DMS 273 treated with DMSO at 0.1 percent for 48 hours (cell line): ENCODE data around the gene CFAP58.

ENCODE experiments used
- DNase-seq: peaks from one replicate; lab custom pipeline; 2025; lab: John Stamatoyannopoulos, UW

CFAP58 gene

GRCh38 chr10:104486803-104487202, 133.2 kb downstream of the CFAP58 start:
- DNase-seq: no peak

DNA sequence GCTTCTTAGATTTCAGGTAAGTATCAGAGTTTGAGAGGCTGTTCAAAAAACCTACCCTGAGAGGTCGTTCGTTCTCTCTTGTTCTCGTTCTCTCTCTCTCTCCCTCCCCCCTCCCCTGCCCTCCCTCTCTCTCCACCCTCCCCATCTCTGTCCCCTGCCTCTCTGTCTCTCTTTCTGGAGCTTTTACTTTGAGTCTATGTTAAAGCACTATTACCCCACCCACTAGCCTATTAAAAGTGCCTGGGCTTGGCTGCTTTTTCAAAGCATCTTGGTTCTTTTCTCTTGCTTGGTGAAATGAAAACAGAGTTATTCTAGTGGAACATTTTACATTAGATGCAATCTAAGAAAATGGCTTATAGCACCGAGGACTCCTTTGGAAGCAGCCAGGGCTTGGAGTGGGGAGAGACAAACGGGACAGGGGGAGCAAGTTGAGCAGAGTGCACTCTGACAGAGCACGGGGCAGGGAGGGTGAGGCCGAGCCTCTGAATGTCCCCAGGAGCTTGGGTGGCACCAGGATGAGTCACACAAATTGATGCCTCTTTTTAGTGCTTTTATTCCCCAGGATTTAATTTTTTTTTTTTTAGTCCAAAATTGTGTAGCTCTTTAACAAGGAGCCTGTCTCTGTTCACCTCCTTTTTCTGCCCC, 134.3 kb downstream of the CFAP58 start:
- no peak for DNase-seq

GRCh38 chr10:104488439-104488832, 134.8 kb downstream of the CFAP58 start:
- no peak for DNase-seq

DNA sequence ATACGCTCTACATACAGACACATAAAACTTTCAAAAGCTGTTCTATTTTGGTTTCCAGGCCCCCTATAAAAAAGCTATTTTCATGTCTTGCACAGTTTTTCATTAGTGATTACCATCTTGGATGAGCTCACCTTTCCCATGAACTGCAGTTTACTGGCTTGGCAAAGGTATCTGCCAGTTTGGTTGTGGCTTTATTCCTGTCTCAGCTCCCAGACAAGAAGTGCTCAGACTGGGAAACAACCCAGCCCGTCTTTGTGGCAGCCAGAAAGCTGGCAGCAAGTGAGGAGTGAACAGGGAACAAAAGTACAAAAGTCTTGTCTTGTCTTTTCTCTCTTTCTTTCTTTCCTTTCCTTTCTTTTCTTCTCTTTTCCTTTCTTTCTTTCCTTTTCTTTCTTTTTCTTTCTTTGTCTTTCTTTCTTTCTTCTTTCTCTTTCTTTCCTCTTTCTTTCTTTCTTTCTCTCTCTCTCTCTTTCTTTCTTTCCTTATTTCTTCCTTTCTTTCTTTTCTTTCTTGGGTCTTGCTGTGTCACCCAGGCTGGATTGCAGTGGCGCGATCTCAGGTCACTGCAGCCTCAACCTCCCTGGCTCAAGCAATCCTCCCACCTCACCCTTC, 138.8 kb downstream of the CFAP58 start:
- DNase-seq: no peak

- no peak for DNase-seq
Observed at GRCh38 chr10:104498347-104499081, 144.9 kb downstream of the CFAP58 start.

DNA sequence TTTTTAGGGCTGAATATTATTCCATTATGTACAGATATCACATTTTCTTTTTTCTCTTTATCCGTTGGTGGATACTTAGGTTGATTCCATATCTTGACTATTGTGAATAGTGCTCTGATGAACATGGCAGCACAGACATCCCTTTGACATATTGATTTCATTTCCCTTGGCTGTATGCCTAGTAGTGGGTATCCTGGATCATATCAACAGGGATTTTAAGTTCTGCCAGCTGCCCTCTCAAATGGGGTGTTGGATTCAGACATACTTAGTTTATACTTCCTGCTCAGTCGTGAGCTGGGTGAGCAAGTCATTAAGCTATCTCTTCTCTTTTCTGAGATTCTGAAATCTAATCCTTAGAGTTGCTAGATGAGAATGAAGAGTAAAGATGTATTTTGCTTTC, 147.8 kb downstream of the CFAP58 start:
- no peak for DNase-seq

- no peak for DNase-seq
Observed at GRCh38 chr10:104501864-104502579, 148.4 kb downstream of the CFAP58 start.

DNA sequence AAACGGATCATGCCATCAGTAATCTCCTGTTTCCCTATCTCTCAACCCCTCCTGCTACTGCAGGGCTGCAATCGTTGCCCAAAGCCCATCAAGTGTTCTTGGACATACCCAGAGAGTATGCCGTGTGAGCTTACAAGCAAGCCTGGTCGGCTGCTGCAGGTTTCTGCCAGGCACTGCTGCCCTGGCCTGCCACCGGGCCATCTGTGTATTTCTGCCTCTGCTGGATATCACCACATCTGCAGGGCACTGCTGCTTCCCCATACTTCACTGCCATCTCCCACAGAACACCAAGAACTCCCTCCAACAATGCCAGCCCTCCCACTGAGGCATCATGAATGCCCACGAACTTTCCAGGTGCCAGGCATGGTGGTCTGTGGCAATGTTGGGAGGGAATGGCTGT, 149.3 kb downstream of the CFAP58 start:
- DNase-seq: no peak
